Activated naive CD8-positive, alpha-beta T cell treated with anti-CD3 and anti-CD28 coated beads, Interleukin-2, amount 50 U/mL, for 16 hours (primary cell): ENCODE measurements around the gene USP28.
"Not testable (repeated sequence)": the region's sequence is repeated elsewhere in the genome, so short reads cannot be mapped to it uniquely, and the experiment has no call there.

Experiments used
- DNase-seq: peaks from one replicate; pipeline ENCODE4 v3.0.0-alpha.2; 2020; ENCODE audit warnings: low read depth, low spot score

Gene USP28

DNA sequence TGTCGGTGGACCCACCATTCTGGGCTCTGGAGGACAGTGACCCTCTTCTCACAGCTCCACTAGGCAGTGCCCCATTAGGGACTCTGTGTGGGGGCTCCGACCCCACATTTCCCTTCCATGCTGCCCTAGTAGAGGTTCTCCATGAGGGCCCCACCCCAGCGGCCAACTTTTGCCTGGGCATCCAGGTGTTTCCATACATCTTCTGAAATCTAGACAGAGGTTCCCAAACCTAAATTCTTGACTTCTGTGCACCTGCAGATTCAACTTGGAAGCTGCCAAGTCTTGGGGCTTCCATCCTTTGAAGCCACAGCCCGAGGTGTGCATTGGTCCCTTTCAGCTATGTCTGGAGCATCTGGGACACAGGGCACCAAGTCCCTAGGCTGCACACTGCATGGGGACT lies 4.1 kb upstream of the USP28 start:
- not testable (repeated sequence) for DNase-seq

DNA sequence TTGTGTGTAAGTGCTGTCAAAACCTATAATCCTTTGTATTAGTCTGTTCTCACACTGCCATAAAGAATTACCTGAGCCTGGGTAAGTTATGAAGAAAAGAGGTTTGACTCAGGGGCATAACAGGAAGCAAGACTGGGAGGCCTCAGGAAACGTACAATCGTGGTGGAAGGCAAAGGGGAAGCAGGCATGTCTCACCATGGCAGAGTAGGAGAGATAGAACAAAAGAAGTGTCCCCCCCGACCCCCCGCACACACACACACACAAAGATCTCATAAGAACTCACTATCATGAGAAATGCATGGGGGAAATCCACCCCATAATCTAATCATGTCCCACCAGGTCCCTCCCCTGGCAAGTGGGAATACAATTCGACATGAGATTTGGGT lies 2.3 kb upstream of the USP28 start:
- no peak for DNase-seq

DNA sequence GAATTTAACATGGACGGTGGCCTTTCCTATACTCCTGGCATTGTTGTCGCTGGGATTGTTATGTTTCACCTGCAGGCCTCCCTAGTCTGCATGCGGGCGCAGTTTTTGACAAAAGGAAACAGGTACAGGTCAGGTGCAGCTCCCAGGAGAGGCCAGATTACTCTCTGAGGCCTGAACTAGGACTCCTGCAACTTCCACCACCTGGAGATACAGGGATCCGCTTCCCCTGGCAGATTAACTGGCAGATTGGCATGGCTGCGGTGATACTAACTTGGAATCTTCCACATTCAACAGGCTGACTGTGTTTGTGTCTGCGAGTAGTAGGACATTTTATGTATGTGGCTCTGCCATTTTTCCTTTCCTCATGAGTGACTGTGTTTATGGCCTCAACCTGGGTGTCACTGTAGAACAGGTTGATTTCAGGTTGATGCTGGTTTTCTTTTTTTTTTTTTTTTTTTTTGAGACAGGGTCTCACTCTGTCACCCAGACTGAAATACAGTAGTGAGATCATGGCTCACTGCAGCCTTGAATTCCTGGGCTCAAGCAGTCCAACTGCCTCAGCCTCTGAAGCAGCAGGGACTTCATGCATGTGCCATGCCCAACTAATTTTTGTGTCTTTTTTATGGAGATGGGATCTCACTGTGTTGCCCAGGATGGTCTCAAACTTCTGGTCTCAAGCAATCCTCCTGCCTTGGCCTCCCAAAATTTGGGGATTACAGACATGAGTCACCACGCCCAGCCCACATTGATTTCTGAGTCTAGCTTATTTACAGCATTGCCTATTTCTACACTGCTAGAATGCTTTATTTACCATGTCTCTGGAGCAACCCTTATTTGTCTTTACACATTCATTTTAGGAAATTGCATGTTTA lies 1.7 kb upstream of the USP28 start:
- DNase-seq = no peak

DNA sequence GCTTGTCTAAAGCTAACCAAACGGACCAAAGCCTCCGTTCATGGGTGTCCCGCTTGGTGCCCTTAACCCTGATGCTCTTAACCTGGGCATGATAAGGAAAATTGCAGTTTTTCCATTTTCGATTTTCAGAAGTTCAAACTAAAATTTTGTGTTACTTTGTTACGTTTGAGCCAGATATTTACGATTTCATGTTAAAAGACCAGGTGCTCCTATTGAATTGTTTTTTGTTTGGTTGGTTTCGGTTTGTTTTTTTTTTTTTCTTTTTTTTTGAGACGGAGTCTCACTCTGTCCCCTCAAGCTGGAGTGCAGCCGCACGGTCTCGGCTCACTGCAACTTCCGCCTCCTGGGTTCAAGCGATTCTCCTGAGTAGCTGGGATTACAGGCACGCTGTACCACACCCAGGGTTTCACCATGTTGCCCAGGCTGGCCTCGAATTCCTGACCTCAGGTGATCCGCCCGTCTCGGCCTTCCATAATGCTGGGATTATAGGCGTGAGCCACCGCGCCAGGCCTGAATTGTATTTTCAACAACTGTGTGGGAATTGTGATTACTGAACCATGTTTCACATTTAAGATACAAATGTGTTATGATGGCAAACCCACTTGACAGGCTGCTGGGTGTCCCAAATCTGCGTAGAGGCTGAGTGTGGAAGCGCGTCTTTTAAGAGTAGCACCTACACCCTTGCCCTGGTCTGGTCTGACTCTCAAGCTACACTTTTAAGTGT lies 864 bp upstream of the USP28 start:
- DNase-seq = no peak

DNA sequence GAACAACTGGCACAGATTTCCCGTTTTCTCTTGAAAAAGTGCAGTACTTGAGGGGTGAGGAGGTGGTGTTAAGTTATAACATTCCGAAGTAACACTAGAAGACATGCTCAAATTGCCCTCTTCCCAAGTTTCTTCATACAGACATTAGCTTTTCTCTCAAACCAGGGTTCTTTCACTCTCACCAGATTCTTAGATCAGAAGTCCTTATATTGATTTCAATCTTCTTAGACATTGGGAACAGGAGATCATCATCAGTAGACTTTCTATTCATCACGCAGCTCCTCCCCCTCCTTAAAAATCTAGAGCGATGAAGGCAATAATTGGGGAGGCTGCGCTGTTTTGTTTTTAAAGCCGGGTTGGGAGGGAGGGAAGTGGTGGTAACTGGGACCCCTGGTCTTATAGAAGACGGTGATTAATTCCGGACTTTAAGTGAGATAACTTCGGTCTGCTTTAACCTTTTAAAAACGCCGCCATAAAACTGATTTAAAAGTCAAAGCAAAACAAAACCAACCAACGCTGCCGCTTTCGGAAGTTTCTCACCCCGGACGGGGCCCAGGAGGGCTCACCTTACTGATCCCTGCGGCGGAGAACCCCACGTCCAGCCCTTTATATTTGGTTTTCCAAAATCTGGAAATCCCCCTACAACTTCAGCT lies 665 bp downstream of the USP28 start:
- no peak for DNase-seq

DNA sequence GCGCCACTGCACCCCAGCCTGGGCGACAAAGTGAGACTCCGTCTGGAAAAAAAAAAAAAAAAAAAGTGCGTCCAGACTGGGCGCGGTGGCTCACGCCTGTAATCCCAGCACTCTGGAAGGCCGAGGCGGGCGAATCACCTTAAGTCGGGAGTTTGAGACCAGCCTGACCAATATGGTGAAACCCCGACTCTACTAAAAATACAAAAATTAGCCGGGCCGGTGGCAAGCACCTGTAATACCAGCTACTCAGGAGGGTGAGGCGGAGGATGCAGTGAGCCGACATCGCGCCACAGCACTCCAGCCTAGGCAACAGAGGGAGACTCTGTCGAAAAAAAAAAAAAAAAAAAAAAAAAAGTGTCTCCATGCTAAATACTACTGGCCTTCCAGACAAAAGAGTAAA lies 1.3 kb downstream of the USP28 start:
- DNase-seq = no peak

DNA sequence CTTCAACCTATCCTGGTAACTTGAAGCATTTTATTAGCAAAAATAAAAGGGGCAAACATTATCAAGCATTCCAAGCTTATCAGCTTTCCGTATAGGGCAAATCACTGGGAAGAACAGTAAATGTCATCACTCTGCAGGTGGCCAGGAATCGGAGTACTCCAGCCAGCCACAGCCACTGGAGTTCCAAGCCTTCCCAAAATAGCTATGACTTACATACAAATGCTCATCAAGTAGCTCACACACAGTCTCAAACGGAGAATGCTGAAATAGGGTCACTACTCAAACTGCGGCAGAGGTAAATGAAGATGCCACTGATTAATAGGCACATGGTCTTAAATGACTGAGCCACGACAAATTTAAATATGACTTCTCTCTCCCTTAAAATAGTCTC lies 2.1 kb downstream of the USP28 start:
- DNase-seq = no peak

DNA sequence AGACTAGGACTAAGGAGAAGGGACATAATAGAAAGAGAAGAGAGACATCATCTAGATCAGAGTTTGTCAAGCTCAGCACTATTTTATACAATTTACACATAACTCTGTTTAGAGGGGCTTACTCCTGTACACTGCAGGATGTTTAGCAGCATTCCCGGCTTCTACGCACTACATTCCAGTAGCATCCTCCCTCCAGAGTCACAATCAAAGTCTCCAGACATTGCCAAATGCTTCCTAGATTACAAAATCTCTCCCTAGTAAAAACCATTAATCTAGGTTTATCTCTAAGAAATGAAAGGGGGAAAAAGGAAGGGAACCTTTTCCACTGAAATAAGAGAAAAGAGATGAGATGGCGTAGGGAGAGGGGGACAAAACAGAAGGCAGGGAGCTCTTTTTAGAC lies 4.0 kb downstream of the USP28 start:
- DNase-seq = no peak

DNA sequence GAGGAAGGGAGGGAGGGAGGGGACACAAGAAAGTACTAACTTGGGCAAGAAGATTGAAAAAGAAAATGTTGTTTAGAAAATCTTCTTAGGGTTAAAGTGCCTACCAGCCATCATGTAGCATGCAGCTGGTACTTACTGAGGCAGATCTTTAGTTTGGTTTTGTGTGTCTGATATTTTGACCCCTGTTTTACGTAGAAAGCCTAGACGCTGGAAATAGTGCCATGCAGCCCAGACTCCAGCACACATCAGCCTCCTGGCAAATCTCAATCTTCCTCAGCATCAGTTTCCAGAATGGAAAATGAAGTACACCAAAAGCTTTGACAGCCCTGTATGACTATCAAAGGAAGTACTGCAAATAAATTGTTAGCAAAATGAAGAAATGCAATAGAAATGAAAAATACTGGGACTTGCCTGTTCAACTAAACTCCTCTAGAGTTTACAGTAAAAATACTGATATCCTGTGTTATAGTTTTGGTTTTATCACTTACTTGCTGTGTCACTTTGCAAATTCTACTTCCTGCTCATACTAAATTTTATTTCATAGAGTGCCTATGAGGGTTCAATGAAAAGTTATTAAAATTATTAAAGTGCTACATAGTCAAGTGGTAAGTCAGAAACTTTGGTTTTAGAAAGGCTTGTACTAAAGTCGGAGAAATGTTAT lies 7.4 kb downstream of the USP28 start:
- DNase-seq = no peak

DNA sequence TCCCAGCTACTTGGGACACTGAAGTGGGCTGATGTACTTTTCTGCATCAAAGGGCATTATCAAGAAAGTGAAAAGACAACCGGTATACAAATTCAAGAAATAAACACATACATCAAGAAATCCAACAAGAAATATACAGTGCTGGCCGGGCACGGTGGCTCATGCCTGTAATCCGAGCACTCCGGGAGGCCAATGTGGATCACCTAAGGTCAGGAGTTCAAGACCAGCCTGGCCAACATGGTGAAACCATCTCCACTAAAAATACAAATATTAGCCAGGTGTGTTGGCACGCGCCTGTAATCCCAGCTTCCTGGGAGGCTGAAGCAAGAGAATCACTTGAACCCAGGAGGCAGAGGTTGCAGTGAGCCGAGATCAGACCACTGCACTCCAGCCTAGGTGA lies 9.5 kb downstream of the USP28 start:
- no peak for DNase-seq

DNA sequence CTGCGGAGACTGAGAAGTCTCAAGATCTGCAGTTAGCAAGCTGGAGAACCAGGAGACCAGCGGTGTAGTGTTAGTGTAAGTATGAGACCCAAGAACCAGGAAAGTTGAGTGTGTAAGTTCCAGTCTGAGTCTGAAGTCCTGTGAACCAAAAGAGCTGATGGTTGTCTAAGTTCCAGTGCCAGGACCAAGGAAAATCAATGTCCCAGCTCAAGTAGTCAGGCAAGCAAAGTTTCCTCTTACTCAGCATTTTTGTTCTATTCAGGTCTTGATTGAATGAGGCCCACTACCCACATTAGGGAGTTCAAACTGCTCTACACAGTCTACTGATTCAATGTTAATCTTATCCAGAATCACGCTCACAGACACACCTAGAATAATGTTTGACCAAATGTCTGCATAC lies 11.0 kb downstream of the USP28 start:
- DNase-seq = no peak

DNA sequence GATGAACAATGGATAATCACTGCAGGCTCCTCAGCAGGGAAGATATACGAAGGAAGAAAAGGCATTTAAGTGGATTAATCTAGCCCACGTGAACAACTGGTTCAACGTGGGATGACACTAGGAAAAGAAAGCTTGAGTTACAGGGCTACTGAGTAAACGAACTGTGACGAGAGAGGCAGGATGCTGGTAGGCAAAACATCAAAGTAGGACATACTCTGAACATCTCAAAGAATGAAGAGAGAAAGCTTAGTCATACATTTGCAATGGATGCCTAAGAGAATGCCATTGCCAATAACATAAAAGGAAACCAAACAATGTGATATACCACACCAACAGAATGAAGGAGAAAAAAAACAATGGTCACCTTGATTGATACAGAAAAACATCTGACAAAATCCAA lies 12.9 kb downstream of the USP28 start:
- no peak for DNase-seq

DNA sequence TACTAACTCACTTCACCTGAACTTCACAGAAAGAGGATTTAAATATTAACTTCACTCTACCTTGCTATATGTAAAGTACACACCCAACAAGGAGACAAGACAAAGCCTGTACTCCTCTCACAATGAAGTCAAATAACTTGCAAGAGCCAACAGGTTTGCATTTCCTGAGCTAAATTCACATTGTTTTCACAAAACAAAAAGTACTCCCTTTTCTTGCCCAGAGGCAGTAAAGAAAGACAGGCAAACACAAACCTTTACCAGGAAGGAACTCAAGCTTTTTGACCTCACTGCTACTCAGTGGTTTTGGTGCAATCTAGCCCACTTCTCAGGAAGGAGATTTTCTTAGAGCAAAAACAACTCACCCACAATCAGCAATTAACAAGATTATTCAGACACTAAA lies 15.7 kb downstream of the USP28 start:
- no peak for DNase-seq

DNA sequence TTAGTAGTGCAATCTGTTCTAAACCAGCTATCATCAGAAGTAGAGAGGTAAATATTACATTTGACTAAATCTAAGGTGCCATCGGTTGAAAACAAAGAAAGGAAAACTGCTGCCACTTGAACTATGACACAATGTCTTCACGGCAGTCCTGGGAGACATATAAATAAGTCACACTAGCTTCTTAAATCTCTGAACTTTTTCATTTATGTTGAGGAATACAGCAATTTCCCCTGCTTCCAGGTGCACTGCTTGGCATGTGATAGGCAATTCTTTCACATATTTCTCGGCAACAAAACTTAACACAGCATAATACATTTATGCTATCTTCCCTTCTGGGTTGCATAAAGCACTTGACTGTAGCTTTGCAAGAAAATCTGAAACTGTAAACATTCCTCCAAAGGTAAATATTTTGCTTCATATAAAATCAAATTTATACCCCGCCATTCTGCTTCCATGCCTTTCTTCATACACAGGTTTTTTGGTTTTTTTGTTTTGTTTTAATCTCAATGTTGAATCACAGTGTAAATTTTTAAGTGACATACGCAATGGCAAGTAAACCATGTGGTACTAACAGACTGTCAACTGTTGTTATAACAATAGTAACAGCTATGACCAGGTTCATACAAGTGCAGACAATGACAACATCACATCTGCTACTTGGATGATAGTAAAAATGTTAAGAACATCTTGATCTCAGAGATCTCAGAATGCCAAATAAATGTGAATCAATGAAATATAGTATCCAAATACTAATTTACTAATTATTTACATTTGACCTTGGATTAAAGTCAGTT lies 18.2 kb downstream of the USP28 start:
- DNase-seq = no peak

DNA sequence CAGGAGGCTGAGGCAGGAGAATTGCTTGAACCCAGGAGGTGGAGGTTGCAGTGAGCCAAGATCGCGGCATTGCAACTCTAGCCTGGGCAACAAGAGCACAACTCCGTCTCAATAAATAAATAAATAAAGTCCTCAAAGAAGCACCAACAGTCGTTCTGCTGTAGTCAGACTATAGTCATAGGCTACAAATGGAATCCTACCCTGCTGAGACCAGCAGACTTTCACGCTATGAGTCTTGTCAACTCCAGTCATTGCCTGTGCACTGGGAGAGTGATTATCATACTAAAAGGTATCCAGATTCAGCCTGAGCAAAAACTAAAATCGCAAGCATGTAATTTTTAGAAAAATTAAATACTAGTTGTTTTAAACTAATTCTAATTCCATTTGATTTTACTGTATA lies 19.6 kb downstream of the USP28 start:
- no peak for DNase-seq

DNA sequence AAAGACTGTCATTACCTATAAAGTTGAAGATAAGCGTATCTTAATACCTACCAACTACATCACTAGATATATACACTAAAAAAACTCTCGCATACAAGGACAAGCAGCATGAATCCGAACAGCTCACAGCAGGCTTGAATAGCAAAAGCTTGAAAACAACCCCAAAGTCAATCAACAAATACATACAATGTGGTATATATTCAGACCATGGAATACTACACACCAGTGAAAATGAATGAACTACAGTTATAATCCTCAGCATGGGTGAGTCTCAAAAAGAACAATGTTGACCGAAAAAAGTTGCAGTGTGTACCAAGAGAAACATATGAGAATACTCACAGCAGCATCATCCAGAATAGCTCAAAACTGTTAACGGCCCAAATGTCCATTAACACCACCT lies 25.2 kb downstream of the USP28 start:
- DNase-seq = no peak

DNA sequence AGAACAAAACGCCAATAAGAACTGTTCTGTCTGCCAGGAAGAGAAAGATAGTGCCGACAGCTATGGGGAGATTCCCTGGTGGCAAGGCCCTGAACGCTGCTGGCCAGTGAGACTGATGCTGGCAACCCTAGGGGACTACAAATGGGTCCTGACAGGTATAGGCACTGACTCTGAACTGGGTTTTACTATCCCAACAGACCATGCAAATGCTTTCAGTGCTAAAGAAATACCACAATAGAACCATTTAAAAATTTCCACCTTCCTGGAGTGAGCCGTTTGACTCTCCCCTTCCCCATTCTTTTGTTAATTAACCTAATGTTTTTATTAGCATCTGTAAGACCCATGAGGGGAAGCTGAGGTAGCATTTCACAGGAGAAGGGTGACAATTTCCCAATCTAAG lies 25.7 kb downstream of the USP28 start:
- DNase-seq = no peak

DNA sequence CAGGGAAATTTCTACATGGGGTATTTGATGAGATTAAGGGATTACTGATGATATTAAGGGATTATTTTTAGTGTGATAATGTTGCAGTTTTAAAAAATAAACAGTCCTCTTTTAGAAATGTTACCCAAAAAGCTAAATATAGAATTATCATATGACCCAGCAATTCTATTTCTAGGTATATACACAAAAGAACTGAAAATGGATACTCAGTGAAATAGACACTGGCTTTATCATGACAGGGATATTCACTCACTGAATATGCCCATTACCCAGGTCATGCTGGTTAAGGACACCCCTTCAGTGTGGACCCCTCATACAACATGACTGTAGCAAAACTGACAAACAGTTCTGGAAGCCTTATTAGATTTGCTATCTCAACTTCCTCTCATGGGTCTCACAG lies 27.8 kb downstream of the USP28 start:
- no peak for DNase-seq

DNA sequence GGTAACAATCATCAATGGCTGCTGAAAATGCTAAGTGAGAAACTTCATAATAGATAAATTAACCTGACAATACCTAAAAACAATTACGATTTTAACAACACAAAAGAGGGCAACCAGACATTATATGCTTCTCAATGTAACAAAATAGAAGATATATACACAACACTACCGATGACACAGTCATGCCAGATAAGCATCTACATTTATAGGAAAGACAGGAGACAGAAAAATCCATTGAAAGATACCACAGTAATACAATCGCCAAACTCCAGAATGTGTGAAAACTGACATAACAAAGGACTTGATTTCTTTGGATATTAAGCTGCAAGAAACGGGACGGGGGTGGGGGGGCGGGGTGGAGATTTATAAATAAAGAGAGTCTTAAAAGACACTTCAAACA lies 28.3 kb downstream of the USP28 start:
- no peak for DNase-seq

DNA sequence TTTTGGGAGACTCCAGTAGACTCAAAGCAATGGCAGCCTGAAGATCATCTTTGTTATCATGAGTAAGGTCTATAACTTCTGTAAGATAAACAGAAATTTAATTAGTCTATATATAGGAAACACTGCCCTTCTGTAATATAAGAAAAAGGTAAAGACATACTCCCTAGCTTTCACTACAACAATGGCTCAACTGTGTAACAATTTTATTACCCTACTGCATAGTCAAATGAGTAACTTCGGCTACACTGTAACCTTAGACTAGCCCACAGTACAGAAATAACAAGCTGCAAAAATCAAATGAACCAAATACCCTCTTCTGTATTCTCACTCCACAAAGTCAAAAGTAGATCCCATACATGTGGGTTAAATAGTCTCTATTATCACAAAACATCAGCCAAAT lies 33.7 kb downstream of the USP28 start:
- no peak for DNase-seq

DNA sequence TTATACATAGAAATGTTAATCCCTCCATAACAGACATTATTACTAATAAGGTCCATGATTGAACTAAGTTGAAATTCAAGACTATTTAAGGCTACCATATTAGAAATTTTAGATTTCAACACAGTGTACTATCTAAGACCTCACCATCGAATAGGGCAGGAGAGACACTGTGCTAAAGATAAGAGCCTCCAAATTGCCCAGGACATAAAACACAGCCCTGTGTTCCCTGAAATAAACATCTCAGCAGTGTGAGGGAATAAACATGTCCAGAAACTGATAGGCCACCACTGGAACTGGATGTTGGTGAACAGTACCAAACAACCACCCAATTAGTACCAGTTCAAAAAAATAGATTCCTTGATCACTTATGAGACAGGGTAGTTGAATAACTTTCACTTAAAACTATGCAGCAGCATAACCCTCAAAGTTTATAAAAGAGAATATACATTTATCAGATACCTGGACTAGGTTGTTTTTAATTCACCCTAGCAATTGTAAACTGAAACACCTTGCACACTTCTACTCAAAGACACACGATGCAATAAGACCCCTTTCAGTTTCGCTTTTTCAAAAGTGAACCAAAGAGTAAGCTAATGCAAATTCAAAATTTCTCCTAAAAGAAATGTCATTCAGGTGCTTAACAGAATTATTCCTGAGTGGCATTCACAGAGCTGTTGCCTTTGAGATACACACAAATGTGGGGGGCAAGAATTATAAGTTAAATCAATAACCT lies 34.3 kb downstream of the USP28 start:
- DNase-seq = no peak
